Esophagus muscularis mucosa (tissue), 4 donors: ENCODE measurements around the gene TDRD1. TPM values are rescaled to one million over a fixed set of nuclear protein-coding genes. Genes with fewer than 3 reads are reported as not detected.

Experiments
- DNase-seq: peaks from one replicate; pipeline ENCODE4 v3.0.0-alpha.2; 2017; ENCODE audit errors: extremely low spot score
- H3K27ac ChIP-seq, 4 donors: fragments of 200-600 bp; sonication (generic); replicated peaks in 1 of 4; 1 replicate in 3 of 4; 2 replicates in 1 of 4; pipeline ENCODE4 v1.5.1; 2016 to 2019; ENCODE audit warnings: mild to moderate bottlenecking in 1 of 4
- H3K27me3 ChIP-seq, 4 donors: fragments of 200-600 bp; sonication (generic); one replicate each; pipeline versions ENCODE4 v1.5.1 to v1.6.0; 2016 to 2019
- H3K36me3 ChIP-seq, 4 donors: fragments of 200-600 bp; sonication (generic); one replicate each; pipeline ENCODE4 v1.5.1; 2016 to 2019
- H3K4me1 ChIP-seq, 4 donors: fragments of 200-600 bp; sonication (generic); one replicate each; pipeline ENCODE4 v1.5.1; 2016 to 2019
- H3K4me3 ChIP-seq, 4 donors: fragments of 200-600 bp; sonication (generic); 1 replicate in 2 of 4; 2 replicates in 2 of 4; pipeline ENCODE4 v1.5.1; 2016 to 2019; ENCODE audit warnings: mild to moderate bottlenecking in 4 of 4, moderate library complexity in 1 of 4
- H3K9me3 ChIP-seq, 4 donors: fragments of 200-600 bp; sonication (generic); 1 replicate in 3 of 4; 2 replicates in 1 of 4; pipeline ENCODE4 v1.5.1; 2016 to 2019
- EP300 ChIP-seq: sonication (generic); formaldehyde crosslinking; IDR thresholded peaks from one replicate; pipeline ENCODE4 v1.6.1; 2017; ENCODE audit warnings: antibody characterized with exemption
- POLR2A ChIP-seq: fragments of 450-650 bp; IDR thresholded peaks from one replicate; pipeline ENCODE4 v1.6.1; 2017; ENCODE audit warnings: antibody characterized with exemption, moderate library complexity, mild to moderate bottlenecking, low read depth
- POLR2AphosphoS5 ChIP-seq, 2 donors: sonication (generic); formaldehyde crosslinking; IDR thresholded peaks; one replicate each; pipeline ENCODE4 v1.6.1; 2017; ENCODE audit warnings: antibody characterized with exemption in 2 of 2
- WGBS: methylation state at CpG from one replicate; pipeline ENCODE4 v1.1.5; 2018; 5-methylcytosine and 5-hydroxymethylcytosine counted together
- intact Hi-C: fragments of 100-400 bp; cut with DNase I; formaldehyde crosslinking; loops from one replicate; pipeline ENCODE4 v1.15.1; 2023
- total RNA-seq, 4 donors: library from RNA; depleted of rRNA; stranded (reverse); fragments of >200 nt; gene quantifications; one replicate each; pipeline versions ENCODE4 v1.1.0 to v1.2.1, GENCODE V29; 2016
- TF ChIP-seq, protein P1 (sequence below), 3 experiments: fragments of 200-600 bp in 2 of 3; fragments of 450-650 bp in 1 of 3; sonication (generic) in 2 of 3; IDR thresholded peaks; one replicate each; pipeline ENCODE4 v1.5.1; 2017 to 2019; ENCODE audit warnings: antibody characterized with exemption in 3 of 3, mild to moderate bottlenecking in 2 of 3, moderate library complexity in 1 of 3

TDRD1 gene
- total RNA-seq, 4 donors from 2014 or later = 0.11 to 0.42 (median 0.13) TPM; not detected in 1

DNA sequence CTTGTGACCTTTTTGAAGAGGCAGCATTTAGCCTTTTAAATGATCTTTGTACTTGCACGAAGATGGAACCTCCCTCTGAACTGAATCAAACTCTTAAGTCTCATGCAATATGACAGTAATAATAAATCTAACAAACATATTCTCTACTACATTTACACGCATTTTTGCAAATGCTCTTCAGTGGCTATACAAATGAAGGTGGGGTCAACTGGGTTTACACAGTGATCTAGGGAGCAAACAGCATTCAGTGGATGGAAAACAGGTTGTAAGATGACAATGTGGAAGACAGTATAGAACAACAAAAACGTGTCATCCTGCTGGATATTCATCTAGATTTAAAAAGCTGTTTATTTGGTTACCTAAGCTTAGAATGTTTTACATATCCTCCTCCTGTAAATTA, 12.7 kb upstream of the TDRD1 start:
- intact Hi-C loops = no loop called here
- 59% methylated on average over 3 of the region's 3 CpGs for WGBS
- Histone ChIP-seq H3K4me1 (peaks cover 12 to 34% (median 28%) of the 10 kb centered on the region in 4 donors), H3K9me3 (peaks cover 0 to 12% (median 6%) of the 10 kb centered on the region in 4 donors), H3K27ac (no peak overlapping the region), H3K4me3 (no peak overlapping the region), H3K36me3 (no peaks in the 10 kb centered on the region), H3K27me3 (no peaks in the 10 kb centered on the region)
- TF ChIP-seq POLR2A (no peak), EP300 (no peak), POLR2AphosphoS5 (IDR thresholded peaks at IDR 0.05) (no peak)
- TF ChIP-seq, protein P1, sequence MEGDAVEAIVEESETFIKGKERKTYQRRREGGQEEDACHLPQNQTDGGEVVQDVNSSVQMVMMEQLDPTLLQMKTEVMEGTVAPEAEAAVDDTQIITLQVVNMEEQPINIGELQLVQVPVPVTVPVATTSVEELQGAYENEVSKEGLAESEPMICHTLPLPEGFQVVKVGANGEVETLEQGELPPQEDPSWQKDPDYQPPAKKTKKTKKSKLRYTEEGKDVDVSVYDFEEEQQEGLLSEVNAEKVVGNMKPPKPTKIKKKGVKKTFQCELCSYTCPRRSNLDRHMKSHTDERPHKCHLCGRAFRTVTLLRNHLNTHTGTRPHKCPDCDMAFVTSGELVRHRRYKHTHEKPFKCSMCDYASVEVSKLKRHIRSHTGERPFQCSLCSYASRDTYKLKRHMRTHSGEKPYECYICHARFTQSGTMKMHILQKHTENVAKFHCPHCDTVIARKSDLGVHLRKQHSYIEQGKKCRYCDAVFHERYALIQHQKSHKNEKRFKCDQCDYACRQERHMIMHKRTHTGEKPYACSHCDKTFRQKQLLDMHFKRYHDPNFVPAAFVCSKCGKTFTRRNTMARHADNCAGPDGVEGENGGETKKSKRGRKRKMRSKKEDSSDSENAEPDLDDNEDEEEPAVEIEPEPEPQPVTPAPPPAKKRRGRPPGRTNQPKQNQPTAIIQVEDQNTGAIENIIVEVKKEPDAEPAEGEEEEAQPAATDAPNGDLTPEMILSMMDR (IDR thresholded peaks at IDR 0.05) = no peak
- DNase-seq = no peak

- no peaks in the 10 kb centered on the region for H3K27me3 ChIP-seq
- H3K4me3 ChIP-seq = no peak overlapping the region
- WGBS = 97% methylated on average over 3 of the region's 3 CpGs
- TF ChIP-seq, protein P1 (IDR thresholded peaks at IDR 0.05) = no peak
- no peak for TF ChIP-seq EP300
- TF ChIP-seq POLR2AphosphoS5 (IDR thresholded peaks at IDR 0.05) = no peak
- no peak for TF ChIP-seq POLR2A
- no peaks in the 10 kb centered on the region for H3K36me3 ChIP-seq
- no peak overlapping the region for H3K27ac ChIP-seq
- DNase-seq = no peak
- H3K9me3 ChIP-seq = peaks cover 0 to 12% (median 6%) of the 10 kb centered on the region in 4 donors
- intact Hi-C loops = no loop called here
- peaks cover 12 to 43% (median 38%) of the 10 kb centered on the region in 4 donors for H3K4me1 ChIP-seq
Observed at GRCh38 chr10:114167985-114168384, 11.2 kb upstream of the TDRD1 start.

DNA sequence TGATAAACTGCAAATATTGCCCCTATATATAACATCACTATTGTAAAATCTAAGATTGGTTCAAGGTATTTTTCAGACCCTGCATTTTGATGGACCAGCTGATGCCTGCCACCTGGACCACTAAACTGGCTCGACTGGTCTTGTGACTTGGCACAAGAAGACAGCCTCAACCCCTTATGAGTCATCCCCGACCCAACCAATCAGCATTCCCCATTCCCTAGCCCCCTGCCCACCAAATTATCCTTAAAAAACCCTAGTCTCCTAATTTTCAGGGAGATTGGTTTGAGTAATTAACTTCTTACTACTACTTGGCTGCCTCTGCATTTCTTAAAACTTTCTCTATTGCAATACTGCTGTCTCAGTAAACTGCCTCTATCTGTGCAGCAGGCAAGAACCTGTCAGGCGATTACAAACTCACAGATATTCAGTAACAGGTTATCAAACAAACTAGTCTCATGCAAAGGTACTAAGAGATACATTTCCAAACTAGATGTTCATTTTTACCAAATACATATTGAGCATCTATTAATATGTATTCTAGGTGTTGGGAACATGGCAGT, 10.6 kb upstream of the TDRD1 start:
- Histone ChIP-seq H3K4me1 (peaks cover 6 to 37% (median 34%) of the 10 kb centered on the region in 4 donors), H3K36me3 (no peaks in the 10 kb centered on the region), H3K27ac (no peak overlapping the region), H3K9me3 (peaks cover 0 to 12% (median 6%) of the 10 kb centered on the region in 4 donors), H3K4me3 (no peak overlapping the region), H3K27me3 (no peaks in the 10 kb centered on the region)
- TF ChIP-seq POLR2AphosphoS5 (IDR thresholded peaks at IDR 0.05) (no peak), POLR2A (no peak), EP300 (no peak)
- TF ChIP-seq, protein P1 (IDR thresholded peaks at IDR 0.05) = no peak
- intact Hi-C loops = no loop called here
- WGBS = 95% methylated on average over 3 of the region's 3 CpGs
- DNase-seq = no peak

- TF ChIP-seq POLR2A (no peak), EP300 (no peak), POLR2AphosphoS5 (IDR thresholded peaks at IDR 0.05) (no peak)
- TF ChIP-seq, protein P1 (IDR thresholded peaks at IDR 0.05) = no peak
- WGBS = 32% methylated on average over 1 of the region's 1 CpG
- no peaks in the 10 kb centered on the region for H3K36me3 ChIP-seq
- no peaks in the 10 kb centered on the region for H3K27me3 ChIP-seq
- peaks cover 0 to 12% (median 6%) of the 10 kb centered on the region in 4 donors for H3K9me3 ChIP-seq
- peaks cover 0 to 27% (median 19%) of the 10 kb centered on the region in 4 donors for H3K4me1 ChIP-seq
- intact Hi-C loops = loop anchor here (5.0 kb wide), 1 partner anchor 315 kb away; no protein-coding TSS in a partner anchor
- H3K27ac ChIP-seq = peak overlapping the region; percentile 93 to 96 (median 94)
- DNase-seq = no peak
- peak overlapping the region; percentile 87 to 99 (median 96) for H3K4me3 ChIP-seq
Observed at GRCh38 chr10:114172216-114172615, 6.9 kb upstream of the TDRD1 start.
